DND-41 (cell line): ENCODE results near the gene CRYBA2.

Experiments used
- ATAC-seq: fragments of 200-7000 bp; cut with Tn5 transposase; 3 replicates; pipeline ENCODE4 v1.9.1; 2021; ENCODE audit warnings: low read depth; ENCODE audit not compliant: insufficient read depth
- DNase-seq: peaks from one replicate; pipeline ENCODE4 v3.0.0-alpha.2; 2020
- H2AFZ ChIP-seq: 2 replicates; pipeline ENCODE4 v1.6.0; 2012; ENCODE audit warnings: low read depth, low read length
- H3K27ac ChIP-seq: 2 replicates; pipeline ENCODE4 v1.5.1; 2012; ENCODE audit warnings: low read length, inconsistent platforms
- H3K27me3 ChIP-seq: fragments of 200-600 bp; sonication (generic); 2 replicates; pipeline ENCODE4 v1.6.0; 2012; ENCODE audit warnings: low read length, mild to moderate bottlenecking, inconsistent platforms; ENCODE audit not compliant: insufficient read depth, poor library complexity
- H3K36me3 ChIP-seq: 2 replicates; pipeline ENCODE4 v1.5.1; 2012; ENCODE audit warnings: low read length, inconsistent platforms; ENCODE audit not compliant: insufficient read depth
- H3K4me1 ChIP-seq: 2 replicates; pipeline ENCODE4 v1.5.1; 2012; ENCODE audit warnings: mild to moderate bottlenecking, low read length; ENCODE audit not compliant: insufficient read depth
- H3K4me2 ChIP-seq: 2 replicates; pipeline ENCODE4 v1.6.0; 2012; ENCODE audit warnings: mild to moderate bottlenecking, moderate library complexity, low read length, inconsistent platforms; ENCODE audit not compliant: insufficient read depth
- H3K4me3 ChIP-seq, 2 experiments: fragments of 200-600 bp in 1 of 2; shearing (Covaris generic) in 1 of 2; 2 replicates each; pipeline ENCODE4 v1.5.1; 2012 to 2016; ENCODE audit warnings: inconsistent platforms in 2 of 2, low read length in 2 of 2, mild to moderate bottlenecking in 2 of 2, low read depth in 1 of 2, moderate library complexity in 1 of 2
- H3K79me2 ChIP-seq: 2 replicates; pipeline ENCODE4 v1.6.0; 2012; ENCODE audit warnings: low read length, inconsistent platforms; ENCODE audit not compliant: insufficient read depth
- H3K9ac ChIP-seq: 2 replicates; pipeline ENCODE4 v1.6.0; 2012; ENCODE audit warnings: low read depth, mild to moderate bottlenecking, inconsistent platforms, low read length, moderate library complexity
- H3K9me3 ChIP-seq: 2 replicates; pipeline ENCODE4 v1.5.1; 2012; ENCODE audit warnings: low read length, moderate library complexity, mild to moderate bottlenecking, inconsistent platforms; ENCODE audit not compliant: insufficient read depth, severe bottlenecking
- H4K20me1 ChIP-seq: 2 replicates; pipeline ENCODE4 v1.6.0; 2012; ENCODE audit warnings: low read length; ENCODE audit not compliant: insufficient read depth
- EZH2 ChIP-seq: IDR thresholded peaks from 3 replicates; pipeline ENCODE4 v1.6.1; 2012; ENCODE audit warnings: borderline replicate concordance, low read depth, mild to moderate bottlenecking, moderate library complexity, low read length, inconsistent platforms; ENCODE audit not compliant: severe bottlenecking
- TF ChIP-seq, protein P1 (sequence below): IDR thresholded peaks from 2 replicates; pipeline ENCODE4 v1.5.1; 2012; ENCODE audit warnings: borderline replicate concordance, low read length, moderate library complexity, mild to moderate bottlenecking; ENCODE audit not compliant: poor library complexity, severe bottlenecking; ENCODE audit errors: extremely low read depth

CRYBA2 gene

DNA sequence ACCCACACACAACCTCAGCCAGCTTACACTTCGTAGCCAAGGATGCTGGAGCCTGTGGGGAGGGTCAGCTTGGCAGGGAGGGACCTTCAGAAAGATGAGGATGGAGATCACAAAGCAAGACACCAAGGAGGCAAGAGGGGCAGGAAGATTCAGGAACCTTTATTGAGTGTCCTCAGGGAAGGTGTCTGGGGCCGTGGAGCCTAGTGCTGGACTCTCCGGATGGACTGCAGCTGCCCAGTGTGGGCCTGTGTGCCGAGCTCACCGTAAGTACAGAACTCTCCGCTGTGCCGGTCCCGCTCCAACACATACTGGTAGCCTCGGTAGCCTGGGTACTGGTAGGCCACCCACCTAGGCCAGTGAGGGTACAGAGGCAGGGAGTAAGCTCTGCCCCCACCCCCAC is 3.2 kb downstream of the CRYBA2 start:
- no peak overlapping the region for H3K4me2 ChIP-seq
- ATAC-seq (no peak), DNase-seq (no peak)
- no peak for TF ChIP-seq EZH2
- TF ChIP-seq, protein P1, sequence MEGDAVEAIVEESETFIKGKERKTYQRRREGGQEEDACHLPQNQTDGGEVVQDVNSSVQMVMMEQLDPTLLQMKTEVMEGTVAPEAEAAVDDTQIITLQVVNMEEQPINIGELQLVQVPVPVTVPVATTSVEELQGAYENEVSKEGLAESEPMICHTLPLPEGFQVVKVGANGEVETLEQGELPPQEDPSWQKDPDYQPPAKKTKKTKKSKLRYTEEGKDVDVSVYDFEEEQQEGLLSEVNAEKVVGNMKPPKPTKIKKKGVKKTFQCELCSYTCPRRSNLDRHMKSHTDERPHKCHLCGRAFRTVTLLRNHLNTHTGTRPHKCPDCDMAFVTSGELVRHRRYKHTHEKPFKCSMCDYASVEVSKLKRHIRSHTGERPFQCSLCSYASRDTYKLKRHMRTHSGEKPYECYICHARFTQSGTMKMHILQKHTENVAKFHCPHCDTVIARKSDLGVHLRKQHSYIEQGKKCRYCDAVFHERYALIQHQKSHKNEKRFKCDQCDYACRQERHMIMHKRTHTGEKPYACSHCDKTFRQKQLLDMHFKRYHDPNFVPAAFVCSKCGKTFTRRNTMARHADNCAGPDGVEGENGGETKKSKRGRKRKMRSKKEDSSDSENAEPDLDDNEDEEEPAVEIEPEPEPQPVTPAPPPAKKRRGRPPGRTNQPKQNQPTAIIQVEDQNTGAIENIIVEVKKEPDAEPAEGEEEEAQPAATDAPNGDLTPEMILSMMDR, result no peak
- H3K27ac ChIP-seq, result no peak overlapping the region
- H4K20me1 ChIP-seq, result peaks cover 21% of the 10 kb centered on the region
- no peak overlapping the region for H3K9ac ChIP-seq
- no peaks in the 10 kb centered on the region for H3K4me1 ChIP-seq
- no peaks in the 10 kb centered on the region for H3K79me2 ChIP-seq
- H3K27me3 ChIP-seq, result peaks cover 52% of the 10 kb centered on the region
- no peak overlapping the region for H2AFZ ChIP-seq
- no peaks in the 10 kb centered on the region for H3K9me3 ChIP-seq
- no peak overlapping the region for H3K4me3 ChIP-seq
- H3K36me3 ChIP-seq, result no peaks in the 10 kb centered on the region

DNA sequence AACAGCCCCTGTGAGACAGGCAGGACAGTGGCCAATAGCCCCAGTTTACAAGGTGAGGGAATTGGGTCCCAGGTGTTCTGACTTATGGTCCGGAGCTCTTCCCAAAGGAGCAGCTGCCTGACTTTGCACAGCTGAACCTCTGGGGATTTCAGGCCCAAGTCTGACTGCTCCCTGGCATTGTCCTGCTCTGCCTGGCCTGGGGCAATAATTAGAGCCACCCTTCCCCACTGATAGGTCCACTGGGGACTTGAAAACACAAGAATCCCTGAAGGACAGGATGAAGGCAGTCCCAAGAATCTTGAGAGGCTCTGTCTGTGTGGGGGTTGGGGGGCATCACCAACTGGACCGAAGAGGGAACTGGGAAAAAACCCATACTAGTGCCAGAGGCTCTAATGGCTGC is 4.6 kb downstream of the CRYBA2 start:
- ATAC-seq, result no peak
- H3K36me3 ChIP-seq, result no peaks in the 10 kb centered on the region
- H3K27me3 ChIP-seq, result peaks cover 64% of the 10 kb centered on the region
- no peaks in the 10 kb centered on the region for H3K4me1 ChIP-seq
- no peak overlapping the region for H3K4me2 ChIP-seq
- DNase-seq, result no peak
- no peak for TF ChIP-seq EZH2
- TF ChIP-seq, protein P1, result no peak
- no peak overlapping the region for H3K27ac ChIP-seq
- no peaks in the 10 kb centered on the region for H3K79me2 ChIP-seq
- no peaks in the 10 kb centered on the region for H3K9me3 ChIP-seq
- H2AFZ ChIP-seq, result no peak overlapping the region
- peaks cover 21% of the 10 kb centered on the region for H4K20me1 ChIP-seq
- H3K4me3 ChIP-seq, result no peak overlapping the region
- H3K9ac ChIP-seq, result no peak overlapping the region

GRCh38 chr2:218988164-218988563 is 5.1 kb downstream of the CRYBA2 start:
- no peak for DNase-seq
- no peak overlapping the region for H3K4me3 ChIP-seq
- H3K36me3 ChIP-seq, result no peaks in the 10 kb centered on the region
- ATAC-seq, result no peak
- H3K4me2 ChIP-seq, result no peak overlapping the region
- peaks cover 69% of the 10 kb centered on the region for H3K27me3 ChIP-seq
- H3K79me2 ChIP-seq, result no peaks in the 10 kb centered on the region
- no peaks in the 10 kb centered on the region for H3K9me3 ChIP-seq
- H3K4me1 ChIP-seq, result no peaks in the 10 kb centered on the region
- no peak overlapping the region for H3K9ac ChIP-seq
- no peak overlapping the region for H3K27ac ChIP-seq
- H2AFZ ChIP-seq, result no peak overlapping the region
- TF ChIP-seq, protein P1, result no peak
- no peak for TF ChIP-seq EZH2
- H4K20me1 ChIP-seq, result peaks cover 26% of the 10 kb centered on the region

- ATAC-seq (no peak), DNase-seq (no peak)
- H4K20me1 ChIP-seq, result peaks cover 21% of the 10 kb centered on the region
- H3K79me2 ChIP-seq, result no peaks in the 10 kb centered on the region
- no peak overlapping the region for H3K9ac ChIP-seq
- no peaks in the 10 kb centered on the region for H3K36me3 ChIP-seq
- peaks cover 64% of the 10 kb centered on the region for H3K27me3 ChIP-seq
- no peaks in the 10 kb centered on the region for H3K4me1 ChIP-seq
- H2AFZ ChIP-seq, result no peak overlapping the region
- H3K4me3 ChIP-seq, result no peak overlapping the region
- no peak overlapping the region for H3K4me2 ChIP-seq
- no peak overlapping the region for H3K27ac ChIP-seq
- no peak for TF ChIP-seq EZH2
- TF ChIP-seq, protein P1, result no peak
- H3K9me3 ChIP-seq, result no peaks in the 10 kb centered on the region
These were observed 7.0 kb downstream of the CRYBA2 start for GRCh38 chr2:218986148-218986761.
